HepG2 (cell line): Measurements from ENCODE around the gene CELF4. TPM values are rescaled to one million over a fixed set of nuclear protein-coding genes. Genes with fewer than 3 reads are reported as not detected.

Experiments
- ATAC-seq: fragments of 200-7000 bp; cut with Tn5 transposase; 3 replicates; pipeline ENCODE4 v1.9.1; 2020; ENCODE audit warnings: mild to moderate bottlenecking, moderate library complexity
- BruUV-seq: library from RNA; stranded (reverse); fragments of 400-500 nt; replicated peaks from 2 replicates; lab custom pipeline; 2021; lab: Mats Ljungman, UMichigan
- CTCF ChIA-PET: fragments of 300-600 bp; formaldehyde crosslinking; extraction: SDS; loops from one replicate; lab custom pipeline; 2021; ENCODE audit warnings: low total read pairs, inconsistent platforms, low intra/inter-chr PET ratio; lab: Yijun Ruan, JAX
- POLR2A ChIA-PET: fragments of 350-600 bp; sonication (Branson Sonifier 250); formaldehyde crosslinking; loops from one replicate; lab custom pipeline; 2020; ENCODE audit warnings: antibody characterized with exemption, inconsistent platforms; lab: Yijun Ruan, JAX
- DNase-seq: peaks from one replicate; pipeline ENCODE4 v3.0.0-alpha.2; 2015; ENCODE audit warnings: low spot score
- FAIRE-seq: peaks from 3 replicates; lab custom pipeline; 2011; peaks lifted over from hg19 to GRCh38; lab: Jason Lieb, UNC
- H2AFZ ChIP-seq: one replicate; pipeline ENCODE4 v1.6.1; 2011; ENCODE audit warnings: low read length, inconsistent platforms
- H3K27ac ChIP-seq: fragments of 300-600 bp; 3 replicates; pipeline ENCODE4 v1.8.0; 2011; ENCODE audit warnings: mixed run types, mild to moderate bottlenecking, mixed read lengths, low read length, inconsistent platforms; ENCODE audit not compliant: insufficient read depth; ENCODE audit errors: extremely low read length
- H3K27me3 ChIP-seq, 2 experiments: fragments of 200-600 bp in 1 of 2; 2 replicates in 1 of 2; 3 replicates in 1 of 2; pipeline versions ENCODE4 v1.6.0 to v1.8.0; 2011; ENCODE audit warnings: low read length in 2 of 2, mild to moderate bottlenecking in 2 of 2, moderate library complexity in 2 of 2, inconsistent platforms in 1 of 2; ENCODE audit not compliant: insufficient read depth in 2 of 2, control insufficient read depth in 1 of 2
- H3K36me3 ChIP-seq, 2 experiments: fragments of 200-600 bp in 1 of 2; replicated peaks in 1 of 2; 2 replicates in 1 of 2; 3 replicates in 1 of 2; pipeline versions ENCODE4 v1.5.1 to v1.8.0; 2011; ENCODE audit warnings: low read length in 2 of 2, inconsistent platforms in 1 of 2; ENCODE audit not compliant: insufficient read depth in 2 of 2, control insufficient read depth in 1 of 2
- H3K4me1 ChIP-seq: 2 replicates; pipeline ENCODE4 v1.5.1; 2012; ENCODE audit warnings: low read length, inconsistent platforms; ENCODE audit not compliant: insufficient read depth
- H3K4me2 ChIP-seq: 2 replicates; pipeline ENCODE4 v1.6.0; 2011; ENCODE audit warnings: low read depth, low read length, inconsistent platforms
- H3K4me3 ChIP-seq, 3 experiments: fragments of 200-600 bp in 1 of 3; sonication (generic), shearing (Covaris generic) in 1 of 3; replicated peaks in 1 of 3; 2 replicates each; pipeline ENCODE4 v1.5.1; 2011 to 2016; ENCODE audit warnings: low read length in 3 of 3, inconsistent platforms in 2 of 3, low read depth in 2 of 3, mild to moderate bottlenecking in 2 of 3, control low read depth in 1 of 3, mixed read lengths in 1 of 3; ENCODE audit not compliant: insufficient read depth in 1 of 3
- H3K79me2 ChIP-seq: one replicate; pipeline ENCODE4 v1.6.1; 2011; ENCODE audit warnings: low read length, inconsistent platforms; ENCODE audit not compliant: insufficient read depth
- H3K9ac ChIP-seq: 2 replicates; pipeline ENCODE4 v1.6.0; 2011; ENCODE audit warnings: mild to moderate bottlenecking, low read depth, low read length, inconsistent platforms; ENCODE audit not compliant: insufficient read depth
- H3K9me3 ChIP-seq: 2 replicates; pipeline ENCODE4 v1.5.1; 2012; ENCODE audit warnings: mild to moderate bottlenecking, low read length
- H4K20me1 ChIP-seq: 2 replicates; pipeline ENCODE4 v1.6.0; 2011; ENCODE audit warnings: inconsistent platforms, mild to moderate bottlenecking, low read length, moderate library complexity; ENCODE audit not compliant: insufficient read depth
- ETV6 ChIP-seq: sonication (generic); formaldehyde crosslinking; conservative IDR thresholded peaks from 2 replicates; pipeline ENCODE4 v1.4.0; 2020; ENCODE audit warnings: missing genetic modification reagents
- MIER3 ChIP-seq: IDR thresholded peaks from 2 replicates; pipeline ENCODE4 v1.6.1; 2016; ENCODE audit warnings: missing compliant biosample characterization, borderline replicate concordance
- POGZ ChIP-seq: sonication (generic); formaldehyde crosslinking; IDR thresholded peaks from 2 replicates; pipeline ENCODE4 v1.4.0; 2020; ENCODE audit warnings: mild to moderate bottlenecking, missing genetic modification reagents
- RAD51 ChIP-seq: fragments of 450-650 bp; IDR thresholded peaks from 2 replicates; pipeline ENCODE4 v1.6.1; 2016; ENCODE audit warnings: borderline replicate concordance
- SRF ChIP-seq: IDR thresholded peaks from 2 replicates; pipeline ENCODE4 v1.6.1; 2011; ENCODE audit warnings: mild to moderate bottlenecking, low read depth, low read length, moderate library complexity
- SRSF4 ChIP-seq: fragments of 200-400 bp; formaldehyde crosslinking; IDR thresholded peaks from one replicate; pipeline ENCODE4 v1.6.1; 2018; ENCODE audit warnings: mild to moderate bottlenecking, low read depth, low read length, moderate library complexity; ENCODE audit not compliant: poor library complexity, severe bottlenecking
- ZNF17 ChIP-seq: sonication (generic); formaldehyde crosslinking; IDR thresholded peaks from 2 replicates; pipeline ENCODE4 v1.5.0; 2020; ENCODE audit warnings: mild to moderate bottlenecking, missing genetic modification reagents
- ZNF556 ChIP-seq: sonication (generic); formaldehyde crosslinking; IDR thresholded peaks from 2 replicates; pipeline ENCODE4 v1.4.0; 2020; ENCODE audit warnings: mild to moderate bottlenecking, missing genetic modification reagents, borderline replicate concordance
- ZNF672 ChIP-seq: sonication (generic); formaldehyde crosslinking; IDR thresholded peaks from 2 replicates; pipeline ENCODE4 v1.8.1; 2022; ENCODE audit warnings: missing genetic modification reagents
- ZSCAN9 ChIP-seq: IDR thresholded peaks from 2 replicates; pipeline ENCODE4 v1.6.1; 2016; ENCODE audit warnings: borderline replicate concordance
- WGBS: methylation state at CpG from one replicate; pipeline ENCODE4 v1.1.6; 2017; ENCODE audit warnings: low lambda C conversion rate; 5-methylcytosine and 5-hydroxymethylcytosine counted together
- in situ Hi-C: cut with HindIII; loops from 2 replicates; pipeline ENCODE4 v1.10.0; 2017; ENCODE audit warnings: low pct_unique_long_range_greater_than_20kb; ENCODE audit not compliant: extremely low pct_ligation_motif_present
- intact Hi-C: fragments of 100-400 bp; cut with micrococcal nuclease; formaldehyde crosslinking; loops from one replicate; pipeline ENCODE4 v1.10.0; 2022; ENCODE audit not compliant: unreplicated experiment
- polyA plus RNA-seq, 8 experiments: library from polyadenylated mRNA; depleted of rRNA in 3 of 8; stranded (reverse) in 7 of 8; unstranded in 1 of 8; fragments of >200 nt; fragmentation: Illumina TruSeq in 4 of 8; extraction: Trizol in 4 of 8; gene quantifications; 2 replicates each; pipeline versions ENCODE4 v1.2.1 to v1.2.3, GENCODE V29; 2011 to 2016; ENCODE audit warnings: low read depth in 4 of 8, missing spikeins in 1 of 8, mixed read lengths in 1 of 8; ENCODE audit not compliant: insufficient read depth in 1 of 8
- total RNA-seq, 5 experiments: library from RNA; depleted of rRNA; stranded (reverse); fragments of >200 nt; fragmentation: Illumina TruSeq; extraction: Trizol; gene quantifications; 2 replicates each; pipeline ENCODE4 v1.2.3, GENCODE V29; 2016; ENCODE audit warnings: low read depth in 1 of 5
- TF ChIP-seq, protein P1 (sequence below): sonication (generic); formaldehyde crosslinking; IDR thresholded peaks from 2 replicates; pipeline ENCODE4 v1.5.0; 2020; ENCODE audit warnings: missing genetic modification reagents
- TF ChIP-seq, protein P2 (sequence below): sonication (generic); formaldehyde crosslinking; IDR thresholded peaks from 2 replicates; pipeline ENCODE4 v1.5.0; 2020; ENCODE audit warnings: missing genetic modification reagents, mild to moderate bottlenecking, borderline replicate concordance
- TF ChIP-seq, protein P3 (sequence below): sonication (generic); formaldehyde crosslinking; IDR thresholded peaks from 2 replicates; pipeline ENCODE4 v1.8.0; 2022; ENCODE audit warnings: missing genetic modification reagents, mild to moderate bottlenecking, inconsistent platforms, borderline replicate concordance

Gene CELF4
- total and polyA plus RNA-seq, 2 of the 13 experiments (the other 11 are each of a cell fraction or from before 2014, with no cell fraction given) = not detected

DNA sequence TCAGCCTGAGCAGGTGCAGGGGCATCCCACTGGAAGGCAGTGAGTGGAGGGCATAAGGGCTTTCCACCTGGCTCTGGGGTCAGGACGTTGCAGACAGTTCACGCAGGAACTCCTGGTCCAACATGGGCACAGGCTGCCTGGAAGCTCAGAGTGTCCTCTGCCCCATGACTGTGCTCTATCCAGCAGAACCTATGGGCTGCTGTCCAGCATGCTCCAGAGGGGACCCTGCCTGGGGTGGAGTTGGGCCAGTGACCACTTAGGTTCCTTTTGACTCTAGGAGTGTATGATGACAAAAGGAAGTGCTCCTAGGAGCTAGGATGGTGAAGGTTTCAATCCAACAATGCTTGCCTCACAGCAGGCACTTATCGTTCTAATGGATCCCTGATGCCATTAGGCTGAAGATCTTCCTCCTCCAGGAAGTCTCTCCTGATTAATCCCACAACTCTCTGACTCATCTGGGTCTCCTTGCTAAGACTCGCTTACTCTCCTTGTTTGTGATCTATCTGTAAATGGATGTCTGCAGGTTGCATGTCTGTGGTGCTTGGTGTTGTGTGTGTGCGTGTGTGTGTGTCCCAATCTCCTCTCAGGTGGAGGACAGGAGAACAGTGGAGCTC, 224.0 kb downstream of the CELF4 start:
- CTCF ChIA-PET = no interaction called here
- no peak for ATAC-seq
- no peak overlapping the region for H2AFZ ChIP-seq
- no peaks in the 10 kb centered on the region for H3K9me3 ChIP-seq
- no peaks in the 10 kb centered on the region for H3K4me1 ChIP-seq
- H4K20me1 ChIP-seq = no peaks in the 10 kb centered on the region
- intact Hi-C loops (loop anchor here (2.0 to 5.0 kb wide), 2 partner anchors 196 to 399 kb away; no protein-coding TSS in a partner anchor), in situ Hi-C loops (no loop called here)
- BruUV-seq = no TSS peak
- H3K4me2 ChIP-seq = no peak overlapping the region
- WGBS = 3% methylated on average over 3 of the region's 5 CpGs
- POLR2A ChIA-PET = no interaction called here
- H3K4me3 ChIP-seq = no peak overlapping the region
- no peak overlapping the region for H3K27ac ChIP-seq
- no peaks in the 10 kb centered on the region for H3K36me3 ChIP-seq
- TF ChIP-seq, protein P1, sequence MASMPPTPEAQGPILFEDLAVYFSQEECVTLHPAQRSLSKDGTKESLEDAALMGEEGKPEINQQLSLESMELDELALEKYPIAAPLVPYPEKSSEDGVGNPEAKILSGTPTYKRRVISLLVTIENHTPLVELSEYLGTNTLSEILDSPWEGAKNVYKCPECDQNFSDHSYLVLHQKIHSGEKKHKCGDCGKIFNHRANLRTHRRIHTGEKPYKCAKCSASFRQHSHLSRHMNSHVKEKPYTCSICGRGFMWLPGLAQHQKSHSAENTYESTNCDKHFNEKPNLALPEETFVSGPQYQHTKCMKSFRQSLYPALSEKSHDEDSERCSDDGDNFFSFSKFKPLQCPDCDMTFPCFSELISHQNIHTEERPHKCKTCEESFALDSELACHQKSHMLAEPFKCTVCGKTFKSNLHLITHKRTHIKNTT (CRISPR knock-in tag) = no peak
- TF ChIP-seq MIER3 (CRISPR knock-in tag) (no peak), ZNF17 (CRISPR knock-in tag) (no peak)
- peaks cover 0 to 9% of the 10 kb centered on the region in 2 experiments; a peak in 1 of 5 replicates for H3K27me3 ChIP-seq
- H3K9ac ChIP-seq = no peak overlapping the region
- no peak for FAIRE-seq
- H3K79me2 ChIP-seq = no peaks in the 10 kb centered on the region
- DNase-seq = no peak

DNA sequence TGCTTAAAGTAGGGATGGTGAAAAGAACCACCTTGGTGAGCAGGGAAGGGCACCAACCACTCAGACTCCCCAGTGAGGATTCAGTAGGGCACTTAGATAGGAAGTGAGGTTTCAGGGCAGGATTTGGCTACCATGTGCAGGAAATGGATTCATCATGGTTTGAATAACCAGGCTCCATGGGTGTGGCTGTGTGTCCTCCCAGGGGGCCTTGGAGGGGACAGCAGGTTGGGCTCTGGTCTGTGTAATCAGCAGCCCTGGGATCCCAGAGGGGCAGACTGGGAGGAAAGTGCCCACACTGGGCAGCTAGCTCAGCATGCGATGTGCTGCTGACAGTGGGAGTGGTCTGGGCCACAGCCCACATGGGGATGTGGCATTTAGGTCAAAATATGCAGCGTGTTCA, 224.6 kb downstream of the CELF4 start:
- ATAC-seq (no peak), DNase-seq (no peak), FAIRE-seq (no peak)
- Histone ChIP-seq H3K79me2 (no peaks in the 10 kb centered on the region), H3K4me1 (no peaks in the 10 kb centered on the region), H3K9me3 (no peaks in the 10 kb centered on the region), H3K36me3 (no peaks in the 10 kb centered on the region), H3K27me3 (peaks cover 0 to 9% of the 10 kb centered on the region in 2 experiments; a peak in 1 of 5 replicates), H4K20me1 (no peaks in the 10 kb centered on the region), H3K9ac (no peak overlapping the region), H3K4me2 (no peak overlapping the region), H3K4me3 (no peak overlapping the region), H3K27ac (no peak overlapping the region), H2AFZ (no peak overlapping the region)
- intact Hi-C loops = loop anchor here (5.0 kb wide), 1 partner anchor 196 kb away; no protein-coding TSS in a partner anchor
- TF ChIP-seq ZNF556 (CRISPR knock-in tag) (no peak), ZNF672 (no peak), POGZ (CRISPR knock-in tag) (no peak), ZSCAN9 (CRISPR knock-in tag) (no peak), SRF (no peak), SRSF4 (no peak), RAD51 (no peak), ETV6 (CRISPR knock-in tag) (no peak)
- TF ChIP-seq, protein P2, sequence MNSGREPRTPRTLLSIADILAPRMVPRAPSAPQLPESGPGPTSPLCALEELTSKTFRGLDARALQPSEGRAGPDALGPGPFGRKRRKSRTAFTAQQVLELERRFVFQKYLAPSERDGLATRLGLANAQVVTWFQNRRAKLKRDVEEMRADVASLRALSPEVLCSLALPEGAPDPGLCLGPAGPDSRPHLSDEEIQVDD = no peak
- TF ChIP-seq, protein P3, sequence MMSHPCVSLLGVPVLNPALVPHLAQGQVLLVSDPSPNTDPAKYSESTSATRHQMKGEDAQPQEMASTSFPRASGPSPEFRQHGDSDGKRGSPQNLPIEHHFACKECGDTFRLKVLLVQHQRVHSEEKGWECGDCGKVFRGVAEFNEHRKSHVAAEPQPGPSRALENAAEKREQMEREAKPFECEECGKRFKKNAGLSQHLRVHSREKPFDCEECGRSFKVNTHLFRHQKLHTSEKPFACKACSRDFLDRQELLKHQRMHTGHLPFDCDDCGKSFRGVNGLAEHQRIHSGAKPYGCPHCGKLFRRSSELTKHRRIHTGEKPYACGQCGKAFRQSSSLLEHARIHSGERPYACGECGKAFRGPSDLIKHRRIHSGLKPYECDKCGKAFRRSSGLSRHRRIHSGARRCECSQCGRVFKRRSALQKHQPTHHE = no peak
- in situ Hi-C loops = no loop called here
- CTCF ChIA-PET = no interaction called here
- POLR2A ChIA-PET = no interaction called here
- no TSS peak for BruUV-seq
- 0% methylated on average over 2 of the region's 2 CpGs for WGBS
